Measurements from ENCODE around the gene BUD13.
"Not testable (repeated sequence)": the region's sequence is repeated elsewhere in the genome, so short reads cannot be mapped to it uniquely, and the experiment has no call there.

BUD13 gene

DNA sequence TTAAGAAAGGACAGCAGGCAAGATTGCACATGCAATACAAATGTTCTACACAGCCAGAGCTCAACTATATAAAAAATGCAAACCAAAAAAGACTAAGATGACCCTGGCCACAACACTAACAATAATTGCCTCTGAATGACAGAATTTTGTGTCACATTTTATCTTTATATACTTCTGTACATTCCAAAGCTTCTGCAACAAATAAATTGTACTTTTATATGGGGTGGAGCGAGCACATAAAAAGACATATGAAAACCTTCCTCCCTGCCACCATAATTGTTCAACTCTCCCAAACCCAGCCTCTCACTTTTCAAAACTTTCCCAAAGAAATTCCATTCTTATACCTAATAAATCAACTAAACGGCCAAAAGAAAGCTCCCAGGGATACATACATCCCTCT is 10.7 kb downstream of the BUD13 start:
- DNase-seq (ENCODE audit: low read depth, low spot score) = no peak

DNA sequence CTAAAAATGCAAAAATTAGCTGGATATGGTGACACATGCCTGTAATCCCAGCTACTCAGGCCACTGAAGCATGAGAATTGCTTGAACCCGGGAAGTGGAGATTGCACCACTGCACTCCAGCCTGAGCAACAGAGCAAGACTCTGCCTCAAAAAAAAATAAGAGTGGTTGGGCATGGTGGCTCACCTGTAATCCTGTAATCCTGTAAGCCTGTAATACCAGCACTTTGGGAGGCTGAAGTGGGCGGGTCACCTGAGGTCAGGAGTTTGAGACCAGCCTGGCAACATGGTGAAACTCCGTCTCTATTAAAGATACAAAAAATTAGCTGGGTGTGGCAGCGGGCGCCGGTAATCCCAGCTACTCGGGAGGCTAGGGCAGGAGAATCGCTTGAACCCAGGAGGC is 16.7 kb downstream of the BUD13 start:
- not testable (repeated sequence) for DNase-seq (ENCODE audit: low read depth, low spot score)

DNA sequence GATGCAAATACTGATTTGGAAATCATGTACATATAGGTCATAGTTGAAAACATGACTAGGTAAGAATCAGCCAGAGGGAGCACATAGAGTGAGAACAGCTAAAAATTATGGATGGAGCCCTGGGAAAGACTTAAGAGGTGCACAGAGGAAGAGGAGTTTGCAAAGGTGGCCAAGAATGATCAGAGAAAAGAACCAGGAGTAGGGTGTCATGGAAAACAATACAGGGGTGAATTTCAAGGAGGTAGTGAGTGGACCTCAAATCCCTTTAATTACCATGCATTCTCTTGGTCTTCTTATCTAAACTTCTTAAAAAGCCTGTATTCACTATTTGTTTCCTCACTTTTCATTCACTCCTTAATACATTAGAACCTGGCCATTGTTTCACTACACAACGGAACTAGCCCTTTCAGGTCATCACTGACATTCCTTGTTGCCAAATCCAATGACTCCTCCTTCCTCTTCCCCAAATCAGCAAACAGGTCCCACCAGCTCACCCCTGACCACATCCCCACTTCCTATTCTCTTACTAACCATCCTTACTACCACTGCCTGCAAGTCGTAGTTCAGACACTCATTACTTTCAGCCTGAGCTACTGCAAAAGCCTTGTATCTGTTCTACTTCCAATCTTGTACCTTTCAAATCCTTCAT is 22.6 kb downstream of the BUD13 start:
- DNase-seq (ENCODE audit: low read depth, low spot score) = no peak

DNA sequence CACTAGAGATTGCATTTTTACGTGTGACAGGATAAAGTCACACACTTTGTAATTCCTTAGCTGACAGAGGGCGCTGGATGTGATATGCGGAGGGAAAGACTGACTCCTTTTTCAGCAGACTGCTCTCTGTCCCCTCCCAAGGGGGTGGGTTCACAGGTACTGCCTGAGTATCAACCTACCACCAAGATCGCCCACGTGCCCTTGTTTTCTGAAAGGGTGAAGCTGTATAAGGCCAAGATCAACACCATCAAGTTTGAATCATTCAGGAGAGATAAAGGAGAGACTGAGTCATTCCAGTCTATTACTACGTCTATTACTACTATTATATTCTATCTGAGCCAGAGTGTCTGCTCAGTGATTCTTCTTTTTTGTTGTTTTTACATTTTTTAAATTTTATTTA is 30.7 kb downstream of the BUD13 start:
- no peak for DNase-seq (ENCODE audit: low read depth, low spot score)

GRCh38 chr11:116740741-116741140 is 32.0 kb downstream of the BUD13 start:
- DNase-seq (ENCODE audit: low read depth, low spot score) = no peak

- DNase-seq (ENCODE audit: low read depth, low spot score) = no peak
Observed at GRCh38 chr11:116738975-116739374, 33.8 kb downstream of the BUD13 start.

DNA sequence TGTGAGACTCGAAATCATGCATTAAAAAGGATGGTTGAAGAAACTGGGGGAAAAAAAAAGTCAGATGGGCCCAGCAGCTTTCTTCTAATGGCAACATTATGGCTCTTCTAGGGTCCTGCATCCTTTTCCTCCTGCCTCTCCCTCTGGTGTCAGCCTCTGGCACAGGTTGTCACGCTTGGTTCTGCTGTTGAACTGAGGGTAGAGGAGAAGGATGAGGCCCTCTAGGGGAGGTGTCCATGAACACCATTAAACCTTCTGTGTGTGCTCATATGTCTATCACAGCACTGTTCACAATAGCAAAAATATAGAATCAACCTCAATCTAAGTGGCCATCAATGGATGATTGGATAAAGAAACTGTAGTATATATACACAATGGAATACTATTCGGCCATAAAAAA is 36.0 kb downstream of the BUD13 start:
- DNase-seq (ENCODE audit: low read depth, low spot score) = no peak

GRCh38 chr11:116733969-116734508 is 38.7 kb downstream of the BUD13 start:
- DNase-seq (ENCODE audit: low read depth, low spot score) = no peak

DNA sequence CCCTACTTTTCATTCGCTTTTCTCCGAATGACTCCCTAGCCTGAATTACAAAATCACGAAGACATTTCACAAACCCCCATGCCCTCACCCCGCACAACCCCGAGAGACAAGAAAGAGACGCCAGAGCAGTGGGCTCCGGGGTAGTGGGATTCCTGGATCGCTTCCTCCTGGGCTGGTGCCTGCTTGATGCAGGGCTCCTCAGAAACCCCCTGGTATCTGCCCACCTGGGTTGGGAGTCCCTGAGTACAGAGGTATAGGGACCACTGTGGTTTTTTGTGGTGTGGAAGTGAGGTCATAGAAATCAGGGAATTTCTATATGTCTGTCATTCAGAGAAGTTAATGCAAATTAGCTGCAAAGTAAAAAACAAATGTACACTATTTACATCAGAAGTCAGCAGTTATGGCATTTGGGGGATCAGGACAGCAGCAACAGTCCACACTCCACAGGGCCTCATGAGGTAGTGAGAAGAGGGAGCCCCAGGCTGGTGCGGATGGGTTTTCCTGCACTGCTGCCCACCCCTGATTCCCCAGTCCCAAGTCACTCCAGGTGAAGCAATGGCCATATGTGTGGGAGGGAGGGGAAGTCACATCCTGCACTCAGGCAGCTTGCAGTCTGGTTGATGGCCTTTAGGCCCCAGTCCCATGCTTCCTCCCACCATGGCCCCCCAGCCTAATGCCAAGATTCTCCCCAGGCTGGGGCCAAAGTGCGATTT is 39.6 kb downstream of the BUD13 start:
- no peak for DNase-seq (ENCODE audit: low read depth, low spot score)

GRCh38 chr11:116732271-116733042 is 40.3 kb downstream of the BUD13 start:
- DNase-seq (ENCODE audit: low read depth, low spot score) = no peak

DNA sequence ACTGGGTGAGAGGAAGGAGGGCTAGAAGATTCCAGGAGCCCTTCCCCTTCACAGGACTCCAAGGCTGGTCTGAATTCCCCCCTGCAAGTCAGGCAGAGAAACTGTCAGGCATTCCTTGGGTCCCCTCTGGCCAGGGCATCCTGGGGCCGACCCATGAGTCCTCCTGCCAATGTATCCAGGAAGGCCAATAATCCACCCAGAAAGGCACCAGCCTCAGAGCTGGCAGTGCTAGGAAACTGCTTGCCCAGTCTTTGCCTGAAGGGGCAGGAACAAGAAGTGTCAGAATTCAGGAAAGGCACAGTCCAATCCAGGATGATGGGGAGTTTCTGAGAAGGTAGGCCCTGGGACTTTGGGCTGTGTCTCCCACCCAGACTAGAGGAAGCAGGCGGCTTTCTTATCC is 41.0 kb downstream of the BUD13 start:
- DNase-seq (ENCODE audit: low read depth, low spot score) = no peak

DNA sequence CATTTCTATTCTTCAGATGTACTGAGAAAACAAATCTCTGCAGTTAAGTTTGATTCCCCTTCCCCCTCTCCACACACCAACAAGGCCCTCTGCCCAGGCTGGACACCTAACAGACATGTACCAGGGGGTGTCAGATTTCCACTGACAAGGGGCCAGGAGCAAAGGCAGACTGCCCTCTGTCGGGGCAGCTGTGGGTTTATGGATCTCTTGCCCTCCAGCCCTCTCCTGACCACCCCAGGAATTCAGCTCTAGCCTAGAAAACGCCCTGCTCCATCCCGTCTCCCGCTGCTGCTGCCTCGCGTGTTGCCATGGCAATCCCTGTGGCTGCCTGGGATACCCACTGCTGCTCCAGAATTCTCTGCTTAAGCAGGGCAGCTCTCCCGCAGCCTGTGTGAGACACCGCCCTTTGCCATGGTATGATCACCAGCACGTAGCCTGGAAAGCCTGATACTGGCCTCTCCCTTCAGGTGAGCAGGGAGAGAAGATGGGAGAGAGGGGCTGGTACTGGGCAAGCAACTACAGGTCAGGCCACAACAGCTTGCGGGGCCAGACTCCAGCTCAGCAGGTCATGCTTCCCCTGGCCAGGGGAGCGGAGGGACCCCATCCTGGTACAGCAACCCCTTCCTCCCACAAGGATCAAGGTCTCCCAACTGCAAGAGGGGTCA is 41.6 kb downstream of the BUD13 start:
- DNase-seq (ENCODE audit: low read depth, low spot score) = no peak

GRCh38 chr11:116730601-116731000 is 42.2 kb downstream of the BUD13 start:
- no peak for DNase-seq (ENCODE audit: low read depth, low spot score)

DNA sequence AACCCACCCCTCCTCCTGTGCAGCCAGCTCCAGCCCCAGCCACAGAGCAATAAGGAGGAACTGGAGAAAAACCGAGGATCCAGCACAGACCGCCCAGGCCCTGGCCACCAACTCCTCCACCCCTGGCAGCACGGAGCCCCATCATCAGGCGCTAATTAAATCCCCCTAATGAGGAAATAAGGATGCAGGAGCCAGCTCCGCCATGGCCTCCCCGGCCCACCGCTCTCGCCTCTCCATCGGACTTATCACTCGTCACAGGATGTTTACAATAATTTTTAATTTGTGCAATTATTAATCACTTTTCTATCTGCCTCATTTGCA is 42.6 kb downstream of the BUD13 start:
- DNase-seq (ENCODE audit: low read depth, low spot score) = no peak

DNA sequence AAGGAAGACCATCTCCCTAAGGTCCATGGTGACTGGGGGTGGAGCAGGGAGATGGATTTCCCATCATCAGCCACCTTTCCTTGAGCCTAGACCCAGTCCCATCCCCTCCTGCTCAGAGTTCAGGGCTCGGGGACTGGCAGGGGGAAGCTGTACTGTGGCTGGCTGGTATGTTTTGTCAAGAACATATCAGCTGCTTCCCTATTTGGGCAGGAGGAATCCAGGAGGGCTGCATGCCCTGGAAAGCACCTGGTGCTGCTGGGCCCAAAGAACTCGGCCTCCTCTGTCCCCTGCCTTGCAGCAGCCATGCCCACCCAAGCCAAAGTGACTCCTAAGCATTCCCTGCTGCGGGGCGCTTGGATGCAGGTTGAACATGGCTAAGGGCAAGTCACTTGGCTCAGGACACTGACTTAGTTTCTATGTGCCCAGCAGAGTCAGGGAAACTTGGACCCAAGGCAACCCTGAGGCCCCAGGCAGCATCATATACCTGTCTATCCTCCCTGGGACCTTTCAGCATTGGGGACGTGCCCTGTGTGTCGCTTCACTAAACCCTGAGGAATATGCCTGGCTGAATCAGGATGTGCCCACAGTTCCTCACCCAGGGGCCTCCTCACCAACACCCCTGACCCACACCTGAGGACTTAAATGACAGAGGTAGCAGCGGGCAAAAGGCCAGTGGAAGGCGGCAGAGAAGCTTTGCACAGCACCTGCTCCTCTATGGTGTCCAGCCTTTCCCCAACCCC is 43.1 kb downstream of the BUD13 start:
- DNase-seq (ENCODE audit: low read depth, low spot score) = no peak

GRCh38 chr11:116727990-116728389 is 44.8 kb downstream of the BUD13 start:
- no peak for DNase-seq (ENCODE audit: low read depth, low spot score)

DNA sequence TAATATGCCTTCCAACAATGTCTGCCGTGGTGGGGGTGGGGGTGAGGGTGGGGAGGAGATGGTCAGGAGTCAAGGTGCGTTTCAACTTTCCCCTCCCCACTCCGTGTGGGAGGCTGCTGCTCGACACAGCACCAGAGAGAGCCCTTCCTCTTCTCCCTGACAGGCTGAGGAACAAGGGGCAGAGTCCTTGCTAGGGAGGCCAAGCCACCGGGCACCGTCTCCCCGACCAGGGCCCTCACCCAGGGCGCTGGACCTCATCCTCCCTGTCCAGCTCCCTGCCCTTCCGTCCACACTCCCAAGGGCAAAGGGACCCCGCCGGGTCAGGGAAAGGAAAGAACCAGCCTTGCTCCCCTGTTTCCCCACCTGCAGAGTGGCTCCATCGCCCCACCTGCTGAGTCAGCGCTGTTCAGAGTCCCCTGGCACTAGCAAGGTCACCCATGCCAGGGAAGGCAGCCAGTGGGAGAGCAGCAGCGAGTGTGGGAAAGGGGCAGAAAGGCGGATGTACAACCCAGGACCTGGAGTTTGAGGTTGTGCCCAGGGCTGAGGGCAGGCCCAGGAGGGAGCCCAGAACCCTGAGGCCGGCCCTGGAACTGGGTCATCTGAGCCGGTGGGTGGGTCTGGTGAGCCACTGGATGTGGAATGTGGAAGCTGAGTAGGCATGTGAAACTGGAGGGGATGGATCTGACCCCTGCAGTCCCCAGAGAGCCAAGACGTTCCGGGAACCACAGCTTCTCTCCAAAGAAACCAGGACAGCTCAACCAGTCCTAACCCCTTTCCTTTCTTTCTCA is 47.2 kb downstream of the BUD13 start:
- no peak for DNase-seq (ENCODE audit: low read depth, low spot score)

- DNase-seq (ENCODE audit: low read depth, low spot score) = no peak
Observed at GRCh38 chr11:116724813-116725212, 48.0 kb downstream of the BUD13 start.

DNA sequence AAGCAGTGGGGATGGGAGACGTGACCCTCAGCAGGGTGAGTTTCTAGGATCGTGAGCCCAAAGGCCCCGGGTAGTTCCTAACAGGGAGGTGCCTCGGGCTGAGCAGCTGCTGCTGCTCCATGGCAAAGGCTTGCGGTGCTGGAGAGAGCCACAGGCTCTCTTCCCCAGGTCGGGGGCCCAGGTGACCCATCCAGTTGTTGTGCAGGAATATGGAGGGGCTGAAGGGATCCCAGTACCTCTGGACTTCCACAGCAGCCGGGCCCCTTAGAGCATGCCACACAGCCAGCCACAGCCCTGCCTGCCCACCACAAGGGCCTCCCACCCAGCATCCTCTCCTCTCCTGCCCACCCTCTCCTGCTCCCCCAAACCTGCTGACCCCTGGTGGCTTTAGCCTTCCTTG is 49.3 kb downstream of the BUD13 start:
- no peak for DNase-seq (ENCODE audit: low read depth, low spot score)

- no peak for DNase-seq (ENCODE audit: low read depth, low spot score)
Observed at GRCh38 chr11:116721988-116722387, 50.8 kb downstream of the BUD13 start.

DNA sequence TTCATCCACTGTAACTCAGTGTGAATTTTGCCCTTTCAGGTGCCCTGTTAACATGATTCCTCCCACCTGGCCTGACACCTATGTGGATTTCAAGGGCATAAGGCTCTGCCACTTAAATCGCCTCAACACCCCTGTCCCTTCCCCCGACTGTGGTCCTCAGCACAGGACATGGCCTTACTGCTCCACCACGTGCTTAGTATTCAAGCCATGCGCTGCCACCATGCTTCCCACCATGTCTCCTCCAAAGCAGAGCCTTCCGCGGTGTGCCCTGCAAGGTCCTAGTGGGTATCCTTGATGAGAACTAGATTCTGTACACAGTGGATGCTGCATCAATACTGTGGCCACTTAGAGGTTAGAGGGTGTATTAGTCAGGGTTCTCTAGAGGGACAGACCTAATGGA is 51.9 kb downstream of the BUD13 start:
- no peak for DNase-seq (ENCODE audit: low read depth, low spot score)
